Sigmoid colon (tissue), 4 donors: Measurements from ENCODE around the gene SLC8A2.

Source experiments
- CTCF ChIP-seq, 4 experiments: fragments of 450-650 bp in 3 of 4; fragments of 200-600 bp in 1 of 4; IDR thresholded peaks; one replicate each; pipeline ENCODE4 v1.5.1; 2016 to 2019; ENCODE audit warnings: antibody characterized with exemption in 4 of 4, mild to moderate bottlenecking in 3 of 4, moderate library complexity in 2 of 4
- POLR2A ChIP-seq, 2 donors: fragments of 450-650 bp; IDR thresholded peaks; one replicate each; pipeline ENCODE4 v1.6.1; 2016; ENCODE audit warnings: antibody characterized with exemption in 2 of 2, mild to moderate bottlenecking in 2 of 2, moderate library complexity in 2 of 2
- POLR2AphosphoS5 ChIP-seq, 4 donors: sonication (generic); formaldehyde crosslinking; IDR thresholded peaks; one replicate each; pipeline ENCODE4 v1.6.1; 2017; ENCODE audit warnings: antibody characterized with exemption in 4 of 4

DNA sequence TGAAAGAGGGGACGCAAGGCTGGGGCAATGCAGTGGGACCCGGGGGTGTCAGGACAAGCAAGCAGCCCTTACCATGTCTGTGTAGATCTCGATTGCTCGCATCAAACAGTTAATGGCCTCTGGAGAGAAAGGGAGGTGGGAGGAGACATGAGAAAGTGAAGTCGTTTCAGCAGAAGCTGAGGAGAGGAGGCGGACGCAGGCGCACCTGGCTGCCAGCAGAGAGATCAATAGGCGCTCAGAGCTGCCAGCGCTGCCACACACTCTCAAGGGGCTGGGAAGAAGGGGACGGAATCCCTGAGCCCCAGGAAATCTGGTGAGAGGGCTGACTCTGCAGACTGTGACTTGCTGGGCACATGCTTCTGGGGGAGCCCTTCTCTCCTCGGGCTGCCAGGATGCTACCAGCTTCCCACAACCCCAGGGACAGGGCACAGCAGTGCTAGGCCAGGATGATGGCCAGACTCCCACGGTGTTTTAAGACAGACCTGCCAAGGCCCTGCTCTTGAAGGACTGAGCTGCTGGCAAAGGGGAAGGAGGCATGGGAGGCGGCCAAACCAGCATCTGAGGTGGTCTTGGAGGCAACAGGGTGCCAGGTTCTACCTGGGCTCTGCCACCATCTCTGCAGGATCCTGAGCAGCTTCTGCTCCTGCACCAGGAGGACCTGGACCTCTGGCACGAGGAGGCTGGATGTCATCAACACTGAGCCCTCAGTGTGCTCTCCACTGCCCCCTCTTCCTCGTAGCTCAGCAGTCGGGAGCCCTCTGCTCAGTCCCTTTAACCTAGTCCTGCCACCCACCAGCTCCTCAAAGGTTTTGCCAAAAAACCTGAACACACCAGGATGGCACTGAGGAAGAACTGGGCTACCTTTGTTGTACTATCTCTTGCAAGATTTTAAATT lies 24.0 kb upstream of the SLC8A2 start:
- TF ChIP-seq POLR2A (IDR thresholded peaks at IDR 0.05) (no peak), CTCF (IDR thresholded peaks at IDR 0.05) (no peak), POLR2AphosphoS5 (IDR thresholded peaks at IDR 0.05) (no peak)
